ENCODE results near the gene TMPRSS6. TPM values are rescaled to one million over a fixed set of nuclear protein-coding genes. Genes with fewer than 3 reads are reported as not detected.
A peak's percentile ranks its signal among the peaks of the same experiment; 100 is the strongest.

TMPRSS6 gene
- total RNA-seq, 2 experiments from 2014 or later = 11.3 to 12.4 TPM

DNA sequence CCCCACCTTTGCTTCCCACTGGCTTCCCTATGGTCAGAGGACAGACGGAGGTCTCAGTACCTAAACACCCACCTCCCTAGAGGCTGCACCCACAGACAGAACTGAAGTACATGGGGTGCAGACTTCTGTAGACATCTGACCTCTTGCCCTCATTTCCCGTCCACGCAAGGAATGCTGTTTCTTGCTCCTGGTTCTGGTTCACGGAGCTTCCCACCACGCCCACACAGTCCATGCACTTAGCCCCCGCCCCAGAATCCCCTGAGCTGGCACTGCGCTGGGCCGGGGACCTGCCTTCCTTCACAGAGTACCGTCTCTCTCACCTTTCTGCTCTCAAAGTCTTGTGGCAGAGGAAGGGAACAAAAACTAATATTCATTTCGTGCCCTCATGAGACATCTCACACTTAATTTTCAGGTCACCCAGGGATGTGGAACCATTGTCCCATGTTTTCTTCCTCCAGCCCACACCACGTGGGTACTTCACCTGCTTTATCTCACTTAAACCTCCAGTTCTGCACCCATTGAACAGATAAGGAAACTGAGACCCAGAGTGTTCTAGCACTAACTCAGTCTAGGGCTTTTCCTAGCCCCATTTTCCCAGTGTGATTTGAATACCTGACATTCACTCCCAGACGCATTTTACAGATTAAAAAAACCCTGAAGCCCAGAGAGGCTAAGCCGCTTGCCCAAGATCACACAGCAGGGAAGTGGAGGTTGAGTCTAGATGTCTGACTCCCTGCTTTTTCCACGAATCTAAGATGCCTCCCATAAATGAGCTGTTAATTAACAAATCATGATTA lies 5.7 kb downstream of the TMPRSS6 start:
- Mint-ChIP-seq H3K9me3 (no peaks in the 10 kb centered on the region), H3K27ac (no peak overlapping the region), H3K4me1 (ENCODE audit: low read depth) (peaks cover 27% of the 10 kb centered on the region), H3K36me3 (ENCODE audit: low read depth) (no peaks in the 10 kb centered on the region), H3K27me3 (no peaks in the 10 kb centered on the region), H3K4me3 (no peak overlapping the region)
- TF ChIP-seq, protein P1, sequence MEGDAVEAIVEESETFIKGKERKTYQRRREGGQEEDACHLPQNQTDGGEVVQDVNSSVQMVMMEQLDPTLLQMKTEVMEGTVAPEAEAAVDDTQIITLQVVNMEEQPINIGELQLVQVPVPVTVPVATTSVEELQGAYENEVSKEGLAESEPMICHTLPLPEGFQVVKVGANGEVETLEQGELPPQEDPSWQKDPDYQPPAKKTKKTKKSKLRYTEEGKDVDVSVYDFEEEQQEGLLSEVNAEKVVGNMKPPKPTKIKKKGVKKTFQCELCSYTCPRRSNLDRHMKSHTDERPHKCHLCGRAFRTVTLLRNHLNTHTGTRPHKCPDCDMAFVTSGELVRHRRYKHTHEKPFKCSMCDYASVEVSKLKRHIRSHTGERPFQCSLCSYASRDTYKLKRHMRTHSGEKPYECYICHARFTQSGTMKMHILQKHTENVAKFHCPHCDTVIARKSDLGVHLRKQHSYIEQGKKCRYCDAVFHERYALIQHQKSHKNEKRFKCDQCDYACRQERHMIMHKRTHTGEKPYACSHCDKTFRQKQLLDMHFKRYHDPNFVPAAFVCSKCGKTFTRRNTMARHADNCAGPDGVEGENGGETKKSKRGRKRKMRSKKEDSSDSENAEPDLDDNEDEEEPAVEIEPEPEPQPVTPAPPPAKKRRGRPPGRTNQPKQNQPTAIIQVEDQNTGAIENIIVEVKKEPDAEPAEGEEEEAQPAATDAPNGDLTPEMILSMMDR (IDR thresholded peaks at IDR 0.05) = no peak
- no peak for DNase-seq
- ChIA-PET POLR2A (interaction anchor here (1.2 kb wide), 1 partner anchor 18 kb away, joined by 4 read pairs; no protein-coding TSS in a partner anchor), CTCF (no interaction called here)
- intact Hi-C loops (cut with micrococcal nuclease) = no loop called here
- ATAC-seq = no peak

DNA sequence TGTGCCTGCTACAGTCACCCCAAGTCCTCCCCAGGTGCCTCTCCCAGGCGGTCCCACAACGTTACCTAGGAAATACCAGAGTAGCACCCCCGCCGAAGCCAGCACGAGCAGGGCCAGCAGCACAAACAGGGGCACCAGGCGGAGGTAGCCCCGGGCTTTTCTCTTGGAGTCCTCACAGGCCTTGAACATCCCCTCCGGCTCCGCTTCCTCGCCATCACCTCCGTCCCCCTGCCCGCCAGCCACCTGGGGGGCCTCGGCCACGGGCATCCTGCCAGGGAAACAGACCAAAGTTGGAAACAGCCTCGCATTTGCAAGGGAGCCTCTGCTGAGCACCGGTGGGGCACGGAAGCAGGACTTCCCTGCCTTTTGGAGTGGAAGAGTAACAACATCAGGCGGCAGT lies 6.4 kb downstream of the TMPRSS6 start:
- POLR2A ChIA-PET = no interaction called here
- CTCF ChIA-PET = no interaction called here
- intact Hi-C loops (cut with micrococcal nuclease) = no loop called here

DNA sequence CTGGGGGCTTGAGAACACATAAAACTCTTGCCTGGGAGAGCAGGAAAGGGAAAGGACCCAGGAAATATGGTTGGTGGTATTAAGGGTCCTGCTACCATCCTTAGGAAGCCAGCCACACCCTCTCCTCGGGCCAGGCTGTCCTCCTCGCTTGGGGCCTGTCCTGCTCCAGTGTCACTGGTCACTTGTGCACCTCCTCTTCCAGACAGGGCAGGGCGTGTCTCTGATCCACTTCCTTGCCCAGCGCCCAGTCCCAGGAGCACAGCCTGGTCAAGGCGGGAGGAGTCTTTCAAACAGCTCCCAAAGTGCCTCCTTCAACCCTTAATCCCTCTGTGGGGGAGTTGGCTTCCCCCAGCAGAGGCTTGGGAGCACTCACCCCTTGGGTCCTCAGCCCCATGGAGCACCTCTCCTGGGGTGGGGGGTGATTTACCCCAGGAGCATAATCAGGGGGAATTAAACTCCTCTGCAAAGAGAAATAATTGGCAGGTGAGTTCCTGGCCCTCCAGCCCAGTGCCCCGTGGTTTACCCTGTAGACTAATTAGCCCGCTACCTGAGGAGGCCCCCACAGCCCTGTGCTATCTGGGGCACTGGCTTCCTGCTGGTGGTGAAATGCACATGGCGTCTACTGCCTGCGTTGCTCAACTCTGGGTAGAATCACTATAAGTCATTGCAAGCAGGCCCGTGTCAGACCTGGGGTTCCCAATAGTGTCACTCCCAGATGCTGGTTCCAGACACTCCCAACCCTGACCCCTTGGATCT lies 8.0 kb downstream of the TMPRSS6 start:
- intact Hi-C loops (cut with micrococcal nuclease) = no loop called here
- peaks cover 37% of the 10 kb centered on the region for H3K4me1 Mint-ChIP-seq (ENCODE audit: low read depth)
- ChIA-PET CTCF (interaction anchor here (0.9 to 1.8 kb wide), 3 partner anchors 20 to 159 kb away, joined by 3 to 5 read pairs (median 4); no protein-coding TSS in a partner anchor), POLR2A (interaction anchor here (1.4 kb wide), 1 partner anchor 21 kb away, joined by 6 read pairs; no protein-coding TSS in a partner anchor)
- H3K4me3 Mint-ChIP-seq = no peak overlapping the region
- DNase-seq (peak; percentile 23), ATAC-seq (no peak)
- TF ChIP-seq, protein P1 (IDR thresholded peaks at IDR 0.05) = no peak
- no peaks in the 10 kb centered on the region for H3K36me3 Mint-ChIP-seq (ENCODE audit: low read depth)
- no peaks in the 10 kb centered on the region for H3K9me3 Mint-ChIP-seq
- H3K27me3 Mint-ChIP-seq = peaks cover 5% of the 10 kb centered on the region
- H3K27ac Mint-ChIP-seq = no peak overlapping the region

More for the DNA sequence above, 6.4 kb downstream of the TMPRSS6 start:
- ATAC-seq (no peak), DNase-seq (no peak)
- Mint-ChIP-seq H3K27me3 (no peaks in the 10 kb centered on the region), H3K4me3 (no peak overlapping the region), H3K9me3 (no peaks in the 10 kb centered on the region), H3K4me1 (ENCODE audit: low read depth) (peaks cover 34% of the 10 kb centered on the region), H3K27ac (no peak overlapping the region), H3K36me3 (ENCODE audit: low read depth) (no peaks in the 10 kb centered on the region)
- TF ChIP-seq, protein P1 (IDR thresholded peaks at IDR 0.05) = no peak

DNA sequence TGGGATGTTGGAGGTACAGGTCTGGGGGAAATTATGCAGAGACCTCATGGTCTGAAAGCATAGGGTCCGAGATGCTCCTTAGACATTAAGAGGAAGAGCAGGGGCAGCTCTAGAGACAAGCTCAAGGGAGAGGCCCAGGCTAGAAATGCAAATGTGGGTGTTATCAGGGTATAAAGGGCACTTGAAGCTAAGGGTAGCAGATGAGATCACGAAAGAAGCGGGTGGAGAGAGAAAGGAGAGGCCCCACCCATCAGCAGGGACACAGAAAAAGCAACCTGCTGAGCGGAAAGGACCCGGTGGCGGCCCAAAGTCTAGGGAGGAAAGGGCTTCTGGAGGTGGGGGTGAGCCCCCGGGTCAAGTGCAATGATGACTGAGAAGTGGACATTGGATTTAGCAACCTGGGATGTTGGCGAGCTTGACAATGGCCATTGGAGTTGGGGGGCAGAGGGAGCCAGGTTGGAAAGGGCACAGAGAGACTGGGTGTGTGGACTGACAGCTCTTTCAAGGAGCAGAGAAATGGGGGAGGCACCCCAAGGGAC lies 8.9 kb downstream of the TMPRSS6 start:
- DNase-seq (peak; percentile 71), ATAC-seq (peak; percentile 97)
- H3K27me3 Mint-ChIP-seq = peaks cover 9% of the 10 kb centered on the region
- H3K27ac Mint-ChIP-seq = peak overlapping the region; percentile 84
- H3K4me1 Mint-ChIP-seq (ENCODE audit: low read depth) = peaks cover 41% of the 10 kb centered on the region
- intact Hi-C loops (cut with micrococcal nuclease) = no loop called here
- POLR2A ChIA-PET = interaction anchor here (0.5 to 1.4 kb wide), 5 partner anchors 16 to 110 kb away, joined by 3 to 6 read pairs (median 3); no protein-coding TSS in a partner anchor
- no peaks in the 10 kb centered on the region for H3K36me3 Mint-ChIP-seq (ENCODE audit: low read depth)
- H3K4me3 Mint-ChIP-seq = no peak overlapping the region
- CTCF ChIA-PET = interaction anchor here (0.9 to 2.1 kb wide), 6 partner anchors 13 to 160 kb away, joined by 3 to 9 read pairs (median 4); no protein-coding TSS in a partner anchor
- TF ChIP-seq, protein P1 (IDR thresholded peaks at IDR 0.05) = no peak
- H3K9me3 Mint-ChIP-seq = no peaks in the 10 kb centered on the region
